Astrocyte (in vitro differentiated cells and primary cell): ENCODE measurements around the gene PLXDC1. TPM values are rescaled to one million over a fixed set of nuclear protein-coding genes. Genes with fewer than 3 reads are reported as not detected.

Experiments
- DNase-seq: peaks from one replicate; pipeline ENCODE4 v3.0.0-alpha.2; 2010; ENCODE audit warnings: low read depth
- FAIRE-seq: peaks from 2 replicates; lab custom pipeline; 2011; peaks lifted over from hg19 to GRCh38; lab: Jason Lieb, UNC
- H2AFZ ChIP-seq: 2 replicates; pipeline ENCODE4 v1.6.0; 2012; ENCODE audit warnings: low read depth, low read length, inconsistent platforms
- H3K27ac ChIP-seq: 2 replicates; pipeline ENCODE4 v1.5.1; 2011; ENCODE audit warnings: low read depth, low read length, inconsistent platforms
- H3K27me3 ChIP-seq: 2 replicates; pipeline ENCODE4 v1.6.0; 2011; ENCODE audit warnings: low read length, inconsistent platforms; ENCODE audit not compliant: insufficient read depth
- H3K36me3 ChIP-seq: 2 replicates; pipeline ENCODE4 v1.5.1; 2011; ENCODE audit warnings: low read length, inconsistent platforms; ENCODE audit not compliant: insufficient read depth
- H3K4me1 ChIP-seq: 2 replicates; pipeline ENCODE4 v1.5.1; 2011; ENCODE audit warnings: low read length, inconsistent platforms; ENCODE audit not compliant: insufficient read depth
- H3K4me2 ChIP-seq: 2 replicates; pipeline ENCODE4 v1.6.0; 2012; ENCODE audit warnings: low read length, inconsistent platforms
- H3K4me3 ChIP-seq: 2 replicates; pipeline ENCODE4 v1.5.1; 2011; ENCODE audit warnings: low read depth, mild to moderate bottlenecking, low read length, inconsistent platforms; ENCODE audit not compliant: insufficient read depth
- H3K79me2 ChIP-seq: 2 replicates; pipeline ENCODE4 v1.6.0; 2012; ENCODE audit warnings: mild to moderate bottlenecking, low read length, inconsistent platforms; ENCODE audit not compliant: insufficient read depth
- H3K9ac ChIP-seq: 2 replicates; pipeline ENCODE4 v1.6.0; 2012; ENCODE audit warnings: mild to moderate bottlenecking, low read length, inconsistent platforms
- H3K9me3 ChIP-seq: 2 replicates; pipeline ENCODE4 v1.5.1; 2012; ENCODE audit warnings: low read depth, mild to moderate bottlenecking, low read length, inconsistent platforms; ENCODE audit not compliant: insufficient read depth
- H4K20me1 ChIP-seq: 2 replicates; pipeline ENCODE4 v1.6.0; 2012; ENCODE audit warnings: low read length, inconsistent platforms; ENCODE audit not compliant: insufficient read depth
- H3K27ac Mint-ChIP-seq: one replicate; pipeline ENCODE4 v1.8.0; 2021; ENCODE audit warnings: mild to moderate bottlenecking, mixed read lengths; ENCODE audit not compliant: unreplicated experiment
- H3K27me3 Mint-ChIP-seq: one replicate; pipeline ENCODE4 v1.8.0; 2021; ENCODE audit warnings: low read depth, mixed read lengths; ENCODE audit not compliant: unreplicated experiment
- H3K36me3 Mint-ChIP-seq: one replicate; pipeline ENCODE4 v1.8.0; 2021; ENCODE audit warnings: low read depth, mixed read lengths; ENCODE audit not compliant: unreplicated experiment
- H3K4me1 Mint-ChIP-seq: one replicate; pipeline ENCODE4 v1.8.0; 2021; ENCODE audit warnings: low read depth, mixed read lengths; ENCODE audit not compliant: unreplicated experiment
- H3K4me3 Mint-ChIP-seq: one replicate; pipeline ENCODE4 v1.8.0; 2021; ENCODE audit warnings: mild to moderate bottlenecking, moderate library complexity, mixed read lengths; ENCODE audit not compliant: unreplicated experiment
- H3K9me3 Mint-ChIP-seq: one replicate; pipeline ENCODE4 v1.8.0; 2021; ENCODE audit warnings: mild to moderate bottlenecking, mixed read lengths; ENCODE audit not compliant: unreplicated experiment
- EZH2 ChIP-seq: IDR thresholded peaks from 2 replicates; pipeline ENCODE4 v1.6.1; 2012; ENCODE audit warnings: mild to moderate bottlenecking, low read length, inconsistent platforms; ENCODE audit not compliant: insufficient read depth
- total RNA-seq: library from RNA; stranded (reverse); gene quantifications from 2 replicates; pipeline ENCODE4 v1.2.1, GENCODE V29; 2021
- TF ChIP-seq, protein P1 (sequence below): IDR thresholded peaks from 2 replicates; pipeline ENCODE4 v1.5.1; 2011; ENCODE audit warnings: low read depth, mild to moderate bottlenecking, inconsistent platforms, low read length, moderate library complexity; ENCODE audit not compliant: insufficient read depth

PLXDC1 gene
- total RNA-seq, 1 donor from 2014 or later = 8.9 TPM

DNA sequence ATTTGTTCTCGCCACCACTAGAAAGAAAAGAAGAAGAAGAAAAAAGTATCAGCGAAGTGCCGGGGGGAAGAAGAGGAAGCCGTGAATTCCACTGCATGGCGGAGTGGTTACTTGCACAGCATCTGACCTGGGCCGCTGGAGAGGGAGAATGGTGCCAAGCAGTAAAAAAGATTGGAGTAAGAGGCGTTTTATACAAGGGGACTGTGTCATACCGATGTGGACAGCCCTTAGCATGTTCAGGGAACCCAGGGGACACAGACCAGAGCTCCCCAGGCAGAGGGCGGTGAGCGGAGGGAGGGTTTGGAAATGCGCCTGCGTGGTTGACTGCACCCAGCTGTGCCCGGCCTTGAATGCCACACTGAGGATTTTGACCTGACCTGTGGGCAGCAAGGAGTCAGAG lies 52.8 kb downstream of the PLXDC1 start:
- no peaks in the 10 kb centered on the region for H3K36me3 ChIP-seq
- no peak for FAIRE-seq
- no peak overlapping the region for H3K27ac Mint-ChIP-seq

DNA sequence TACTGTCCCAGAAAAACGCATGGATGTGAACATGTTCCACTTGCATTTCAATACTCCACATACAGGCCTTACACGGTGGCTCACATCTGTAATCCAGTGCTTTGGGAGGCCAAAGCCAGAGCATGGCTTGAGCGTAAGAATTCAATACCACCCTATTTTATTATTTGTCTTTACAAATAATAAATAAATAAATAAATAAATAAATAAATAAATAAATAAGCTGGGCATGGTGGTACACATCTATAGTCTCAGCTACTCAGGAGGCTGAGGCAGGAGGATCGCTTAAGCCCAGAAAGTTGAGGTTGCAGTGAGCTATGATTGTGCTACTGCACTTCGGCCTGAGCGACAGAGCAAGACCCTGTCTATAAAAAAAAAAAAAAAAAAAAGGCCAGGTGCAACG lies 53.9 kb downstream of the PLXDC1 start:
- no peak overlapping the region for H3K27ac Mint-ChIP-seq
- Histone ChIP-seq H4K20me1 (no peaks in the 10 kb centered on the region), H3K4me1 (peaks cover 7% of the 10 kb centered on the region), H3K9ac (no peak overlapping the region), H3K4me3 (no peak overlapping the region), H3K36me3 (no peaks in the 10 kb centered on the region), H3K79me2 (no peaks in the 10 kb centered on the region), H3K27ac (no peak overlapping the region), H3K9me3 (no peaks in the 10 kb centered on the region), H3K27me3 (peaks cover 17% of the 10 kb centered on the region), H3K4me2 (no peak overlapping the region), H2AFZ (no peak overlapping the region)
- H3K36me3 Mint-ChIP-seq = peaks cover 6% of the 10 kb centered on the region
- peaks cover 29% of the 10 kb centered on the region for H3K27me3 Mint-ChIP-seq
- peaks cover 35% of the 10 kb centered on the region for H3K4me1 Mint-ChIP-seq
- DNase-seq (no peak), FAIRE-seq (no peak)
- no peak overlapping the region for H3K4me3 Mint-ChIP-seq
- H3K9me3 Mint-ChIP-seq = no peaks in the 10 kb centered on the region
- no peak for TF ChIP-seq EZH2
- TF ChIP-seq, protein P1, sequence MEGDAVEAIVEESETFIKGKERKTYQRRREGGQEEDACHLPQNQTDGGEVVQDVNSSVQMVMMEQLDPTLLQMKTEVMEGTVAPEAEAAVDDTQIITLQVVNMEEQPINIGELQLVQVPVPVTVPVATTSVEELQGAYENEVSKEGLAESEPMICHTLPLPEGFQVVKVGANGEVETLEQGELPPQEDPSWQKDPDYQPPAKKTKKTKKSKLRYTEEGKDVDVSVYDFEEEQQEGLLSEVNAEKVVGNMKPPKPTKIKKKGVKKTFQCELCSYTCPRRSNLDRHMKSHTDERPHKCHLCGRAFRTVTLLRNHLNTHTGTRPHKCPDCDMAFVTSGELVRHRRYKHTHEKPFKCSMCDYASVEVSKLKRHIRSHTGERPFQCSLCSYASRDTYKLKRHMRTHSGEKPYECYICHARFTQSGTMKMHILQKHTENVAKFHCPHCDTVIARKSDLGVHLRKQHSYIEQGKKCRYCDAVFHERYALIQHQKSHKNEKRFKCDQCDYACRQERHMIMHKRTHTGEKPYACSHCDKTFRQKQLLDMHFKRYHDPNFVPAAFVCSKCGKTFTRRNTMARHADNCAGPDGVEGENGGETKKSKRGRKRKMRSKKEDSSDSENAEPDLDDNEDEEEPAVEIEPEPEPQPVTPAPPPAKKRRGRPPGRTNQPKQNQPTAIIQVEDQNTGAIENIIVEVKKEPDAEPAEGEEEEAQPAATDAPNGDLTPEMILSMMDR = no peak

More for the DNA sequence above, 52.8 kb downstream of the PLXDC1 start:
- H3K79me2 ChIP-seq = no peaks in the 10 kb centered on the region
- no peak for DNase-seq
- Mint-ChIP-seq H3K36me3 (peaks cover 6% of the 10 kb centered on the region), H3K4me3 (no peak overlapping the region), H3K27me3 (peaks cover 29% of the 10 kb centered on the region), H3K9me3 (no peaks in the 10 kb centered on the region), H3K4me1 (peaks cover 32% of the 10 kb centered on the region)
- TF ChIP-seq, protein P1 = no peak
- no peak for TF ChIP-seq EZH2
- H3K9me3 ChIP-seq = no peaks in the 10 kb centered on the region
- no peak overlapping the region for H3K27ac ChIP-seq
- peaks cover 7% of the 10 kb centered on the region for H3K4me1 ChIP-seq
- H4K20me1 ChIP-seq = no peaks in the 10 kb centered on the region
- H3K4me3 ChIP-seq = no peak overlapping the region
- H3K4me2 ChIP-seq = no peak overlapping the region
- no peak overlapping the region for H3K9ac ChIP-seq
- H3K27me3 ChIP-seq = peaks cover 17% of the 10 kb centered on the region
- H2AFZ ChIP-seq = no peak overlapping the region

DNA sequence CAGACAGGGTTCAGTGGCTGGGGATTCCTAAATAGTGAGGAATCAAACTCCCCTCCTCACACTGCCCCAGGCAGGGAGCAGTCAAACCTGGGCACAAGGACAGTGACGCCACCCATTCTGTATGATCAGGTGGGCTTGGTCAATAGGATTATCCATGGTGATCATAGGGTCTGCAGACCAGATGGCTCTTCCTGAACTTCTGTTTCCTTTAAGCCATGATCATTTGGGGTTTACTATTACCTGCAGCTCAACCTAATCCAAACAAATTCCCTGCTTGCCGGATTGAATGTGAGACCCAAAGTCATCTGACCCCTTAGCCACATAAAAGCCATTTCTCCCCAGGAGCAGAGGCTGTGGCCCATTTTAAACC lies 54.3 kb downstream of the PLXDC1 start:
- Mint-ChIP-seq H3K27ac (no peak overlapping the region), H3K4me3 (no peak overlapping the region), H3K27me3 (peaks cover 29% of the 10 kb centered on the region), H3K9me3 (no peaks in the 10 kb centered on the region), H3K4me1 (peaks cover 37% of the 10 kb centered on the region), H3K36me3 (peaks cover 6% of the 10 kb centered on the region)
- FAIRE-seq (no peak), DNase-seq (no peak)
- Histone ChIP-seq H4K20me1 (no peaks in the 10 kb centered on the region), H3K4me1 (peaks cover 7% of the 10 kb centered on the region), H3K9me3 (no peaks in the 10 kb centered on the region), H2AFZ (no peak overlapping the region), H3K27me3 (peaks cover 17% of the 10 kb centered on the region), H3K9ac (no peak overlapping the region), H3K4me3 (no peak overlapping the region), H3K36me3 (no peaks in the 10 kb centered on the region), H3K4me2 (no peak overlapping the region), H3K27ac (no peak overlapping the region), H3K79me2 (no peaks in the 10 kb centered on the region)
- TF ChIP-seq, protein P1 = no peak
- TF ChIP-seq EZH2 = no peak
